IMR-90 (cell line): ENCODE measurements around the gene CYP24A1.

Source experiments
- CHD1 ChIP-seq: IDR thresholded peaks from 2 replicates; pipeline ENCODE4 v1.6.1; 2012; ENCODE audit warnings: low read depth, low read length, improper control_type of control experiment
- POLR2A ChIP-seq: IDR thresholded peaks from 2 replicates; pipeline ENCODE4 v1.6.1; 2012; ENCODE audit warnings: mild to moderate bottlenecking, low read depth, low read length
- SMC3 ChIP-seq: fragments of 150-350 bp; IDR thresholded peaks from 2 replicates; pipeline ENCODE4 v1.6.1; 2016; ENCODE audit warnings: low read depth, mild to moderate bottlenecking, antibody characterized with exemption, low read length, moderate library complexity
- TF ChIP-seq, protein P1 (sequence below): conservative IDR thresholded peaks from 2 replicates; pipeline ENCODE4 v1.5.1; 2012; ENCODE audit warnings: mild to moderate bottlenecking, low read depth, low read length, improper control_type of control experiment

DNA sequence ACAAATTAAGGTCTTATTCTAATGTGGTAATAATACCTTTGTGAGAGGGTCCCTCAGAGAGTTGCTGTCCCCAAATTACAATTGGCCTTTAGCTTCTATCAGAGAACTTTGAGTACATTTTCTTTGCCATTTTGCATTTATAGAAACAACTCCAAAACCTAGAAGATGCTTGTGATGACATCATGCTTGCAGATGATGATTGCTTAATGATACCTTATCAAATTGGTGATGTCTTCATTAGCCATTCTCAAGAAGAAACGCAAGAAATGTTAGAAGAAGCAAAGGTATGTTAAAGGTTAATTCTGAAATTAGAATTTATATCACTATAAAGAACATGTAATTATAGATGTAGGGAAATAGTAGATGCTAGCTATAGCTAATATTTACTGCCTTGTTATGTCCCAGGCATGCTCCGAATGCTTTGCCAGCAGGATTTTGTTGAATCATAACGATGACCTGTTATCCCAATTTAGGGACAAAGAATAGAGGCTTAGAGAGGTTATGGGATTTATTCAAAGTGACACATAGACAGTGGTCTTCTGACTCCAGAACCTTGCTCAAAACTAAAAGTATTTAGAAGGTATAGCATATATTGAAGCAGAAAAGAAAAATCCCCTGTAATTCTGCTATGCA lies 41.5 kb upstream of the CYP24A1 start:
- TF ChIP-seq CHD1 = no peak
- no peak for TF ChIP-seq SMC3
- TF ChIP-seq POLR2A = no peak
- TF ChIP-seq, protein P1, sequence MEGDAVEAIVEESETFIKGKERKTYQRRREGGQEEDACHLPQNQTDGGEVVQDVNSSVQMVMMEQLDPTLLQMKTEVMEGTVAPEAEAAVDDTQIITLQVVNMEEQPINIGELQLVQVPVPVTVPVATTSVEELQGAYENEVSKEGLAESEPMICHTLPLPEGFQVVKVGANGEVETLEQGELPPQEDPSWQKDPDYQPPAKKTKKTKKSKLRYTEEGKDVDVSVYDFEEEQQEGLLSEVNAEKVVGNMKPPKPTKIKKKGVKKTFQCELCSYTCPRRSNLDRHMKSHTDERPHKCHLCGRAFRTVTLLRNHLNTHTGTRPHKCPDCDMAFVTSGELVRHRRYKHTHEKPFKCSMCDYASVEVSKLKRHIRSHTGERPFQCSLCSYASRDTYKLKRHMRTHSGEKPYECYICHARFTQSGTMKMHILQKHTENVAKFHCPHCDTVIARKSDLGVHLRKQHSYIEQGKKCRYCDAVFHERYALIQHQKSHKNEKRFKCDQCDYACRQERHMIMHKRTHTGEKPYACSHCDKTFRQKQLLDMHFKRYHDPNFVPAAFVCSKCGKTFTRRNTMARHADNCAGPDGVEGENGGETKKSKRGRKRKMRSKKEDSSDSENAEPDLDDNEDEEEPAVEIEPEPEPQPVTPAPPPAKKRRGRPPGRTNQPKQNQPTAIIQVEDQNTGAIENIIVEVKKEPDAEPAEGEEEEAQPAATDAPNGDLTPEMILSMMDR = no peak
